ENCODE measurements around the gene KRTAP5-4. TPM values are rescaled to one million over a fixed set of nuclear protein-coding genes. Genes with fewer than 3 reads are reported as not detected.

The KRTAP5-4 gene
- total RNA-seq, 1 donor from 2014 or later, result not detected

- no peaks in the 10 kb centered on the region for H3K36me3 ChIP-seq (ENCODE audit: insufficient read depth, low read length)
- H3K4me1 Mint-ChIP-seq (ENCODE audit: low read depth, unreplicated experiment), result no peaks in the 10 kb centered on the region
- FAIRE-seq (no peak), DNase-seq (ENCODE audit: low read depth) (no peak)
- no peaks in the 10 kb centered on the region for H3K79me2 ChIP-seq (ENCODE audit: insufficient read depth, low read length)
- no peak overlapping the region for H3K4me2 ChIP-seq (ENCODE audit: low read length)
- no peak for TF ChIP-seq CTCF (IDR thresholded peaks at IDR 0.05; ENCODE audit: insufficient read depth, low read depth, low read length)
- no peak for TF ChIP-seq EZH2 (IDR thresholded peaks at IDR 0.05; ENCODE audit: insufficient read depth, low read length)
- H3K4me3 ChIP-seq (ENCODE audit: insufficient read depth, low read depth, low read length), result no peak overlapping the region
- H3K27me3 Mint-ChIP-seq (ENCODE audit: low read depth, unreplicated experiment), result peaks cover 64% of the 10 kb centered on the region
- H3K9ac ChIP-seq (ENCODE audit: low read length), result no peak overlapping the region
- H4K20me1 ChIP-seq (ENCODE audit: insufficient read depth, low read length), result no peaks in the 10 kb centered on the region
- H3K9me3 Mint-ChIP-seq (ENCODE audit: unreplicated experiment), result no peaks in the 10 kb centered on the region
- H3K27ac Mint-ChIP-seq (ENCODE audit: unreplicated experiment), result no peak overlapping the region
- H3K4me1 ChIP-seq (ENCODE audit: insufficient read depth, low read length), result no peaks in the 10 kb centered on the region
- H3K36me3 Mint-ChIP-seq (ENCODE audit: low read depth, unreplicated experiment), result peaks cover 3% of the 10 kb centered on the region
- peaks cover 28% of the 10 kb centered on the region for H3K27me3 ChIP-seq (ENCODE audit: insufficient read depth, low read length)
- H3K27ac ChIP-seq (ENCODE audit: low read depth, low read length), result no peak overlapping the region
- H2AFZ ChIP-seq (ENCODE audit: low read depth, low read length), result no peak overlapping the region
- H3K4me3 Mint-ChIP-seq (ENCODE audit: unreplicated experiment), result no peak overlapping the region
- no peaks in the 10 kb centered on the region for H3K9me3 ChIP-seq (ENCODE audit: insufficient read depth, low read depth, low read length)
Observed at GRCh38 chr11:1623716-1624115, 1.8 kb upstream of the KRTAP5-4 start.

- peaks cover 60% of the 10 kb centered on the region for H3K27me3 Mint-ChIP-seq (ENCODE audit: low read depth, unreplicated experiment)
- H3K9me3 Mint-ChIP-seq (ENCODE audit: unreplicated experiment), result peaks cover 16% of the 10 kb centered on the region
- Histone ChIP-seq H4K20me1 (ENCODE audit: insufficient read depth, low read length) (no peaks in the 10 kb centered on the region), H3K36me3 (ENCODE audit: insufficient read depth, low read length) (no peaks in the 10 kb centered on the region), H3K4me2 (ENCODE audit: low read length) (no peak overlapping the region), H3K9me3 (ENCODE audit: insufficient read depth, low read depth, low read length) (no peaks in the 10 kb centered on the region), H3K79me2 (ENCODE audit: insufficient read depth, low read length) (no peaks in the 10 kb centered on the region), H3K4me1 (ENCODE audit: insufficient read depth, low read length) (no peaks in the 10 kb centered on the region), H3K9ac (ENCODE audit: low read length) (no peak overlapping the region), H3K4me3 (ENCODE audit: insufficient read depth, low read depth, low read length) (no peak overlapping the region), H2AFZ (ENCODE audit: low read depth, low read length) (no peak overlapping the region), H3K27me3 (ENCODE audit: insufficient read depth, low read length) (peaks cover 9% of the 10 kb centered on the region), H3K27ac (ENCODE audit: low read depth, low read length) (no peak overlapping the region)
- H3K4me3 Mint-ChIP-seq (ENCODE audit: unreplicated experiment), result no peak overlapping the region
- H3K36me3 Mint-ChIP-seq (ENCODE audit: low read depth, unreplicated experiment), result peaks cover 3% of the 10 kb centered on the region
- TF ChIP-seq CTCF (IDR thresholded peaks at IDR 0.05; ENCODE audit: insufficient read depth, low read depth, low read length) (no peak), EZH2 (IDR thresholded peaks at IDR 0.05; ENCODE audit: insufficient read depth, low read length) (no peak)
- DNase-seq (ENCODE audit: low read depth) (no peak), FAIRE-seq (no peak)
- no peak overlapping the region for H3K27ac Mint-ChIP-seq (ENCODE audit: unreplicated experiment)
- H3K4me1 Mint-ChIP-seq (ENCODE audit: low read depth, unreplicated experiment), result no peaks in the 10 kb centered on the region
Observed at GRCh38 chr11:1619449-1619848, 2.5 kb downstream of the KRTAP5-4 start.

- Histone ChIP-seq H3K4me2 (ENCODE audit: low read length) (no peak overlapping the region), H3K9me3 (ENCODE audit: insufficient read depth, low read depth, low read length) (no peaks in the 10 kb centered on the region), H3K9ac (ENCODE audit: low read length) (no peak overlapping the region), H4K20me1 (ENCODE audit: insufficient read depth, low read length) (no peaks in the 10 kb centered on the region), H3K4me1 (ENCODE audit: insufficient read depth, low read length) (no peaks in the 10 kb centered on the region), H3K4me3 (ENCODE audit: insufficient read depth, low read depth, low read length) (no peak overlapping the region), H3K79me2 (ENCODE audit: insufficient read depth, low read length) (no peaks in the 10 kb centered on the region), H2AFZ (ENCODE audit: low read depth, low read length) (no peak overlapping the region), H3K36me3 (ENCODE audit: insufficient read depth, low read length) (no peaks in the 10 kb centered on the region), H3K27ac (ENCODE audit: low read depth, low read length) (no peak overlapping the region), H3K27me3 (ENCODE audit: insufficient read depth, low read length) (peaks cover 9% of the 10 kb centered on the region)
- Mint-ChIP-seq H3K27ac (ENCODE audit: unreplicated experiment) (no peak overlapping the region), H3K9me3 (ENCODE audit: unreplicated experiment) (peaks cover 19% of the 10 kb centered on the region), H3K4me1 (ENCODE audit: low read depth, unreplicated experiment) (no peaks in the 10 kb centered on the region), H3K4me3 (ENCODE audit: unreplicated experiment) (no peak overlapping the region), H3K36me3 (ENCODE audit: low read depth, unreplicated experiment) (peaks cover 3% of the 10 kb centered on the region), H3K27me3 (ENCODE audit: low read depth, unreplicated experiment) (peaks cover 55% of the 10 kb centered on the region)
- DNase-seq (ENCODE audit: low read depth) (no peak), FAIRE-seq (no peak)
- TF ChIP-seq CTCF (IDR thresholded peaks at IDR 0.05; ENCODE audit: insufficient read depth, low read depth, low read length) (no peak), EZH2 (IDR thresholded peaks at IDR 0.05; ENCODE audit: insufficient read depth, low read length) (no peak)
Observed at GRCh38 chr11:1618231-1618630, 3.7 kb downstream of the KRTAP5-4 start.

Data from astrocyte (in vitro differentiated cells and primary cell).